HTR-8/SVneo (cell line): ENCODE measurements around the gene PSD4.
A peak's percentile ranks its signal among the peaks of the same experiment; 100 is the strongest.

Experiments used
- DNase-seq: peaks from one replicate; pipeline ENCODE4 v3.0.0; 2011; ENCODE audit warnings: low spot score, mixed read lengths; ENCODE audit not compliant: insufficient read length
- FAIRE-seq: peaks from 2 replicates; lab custom pipeline; 2011; peaks lifted over from hg19 to GRCh38; lab: Jason Lieb, UNC

Gene PSD4

DNA sequence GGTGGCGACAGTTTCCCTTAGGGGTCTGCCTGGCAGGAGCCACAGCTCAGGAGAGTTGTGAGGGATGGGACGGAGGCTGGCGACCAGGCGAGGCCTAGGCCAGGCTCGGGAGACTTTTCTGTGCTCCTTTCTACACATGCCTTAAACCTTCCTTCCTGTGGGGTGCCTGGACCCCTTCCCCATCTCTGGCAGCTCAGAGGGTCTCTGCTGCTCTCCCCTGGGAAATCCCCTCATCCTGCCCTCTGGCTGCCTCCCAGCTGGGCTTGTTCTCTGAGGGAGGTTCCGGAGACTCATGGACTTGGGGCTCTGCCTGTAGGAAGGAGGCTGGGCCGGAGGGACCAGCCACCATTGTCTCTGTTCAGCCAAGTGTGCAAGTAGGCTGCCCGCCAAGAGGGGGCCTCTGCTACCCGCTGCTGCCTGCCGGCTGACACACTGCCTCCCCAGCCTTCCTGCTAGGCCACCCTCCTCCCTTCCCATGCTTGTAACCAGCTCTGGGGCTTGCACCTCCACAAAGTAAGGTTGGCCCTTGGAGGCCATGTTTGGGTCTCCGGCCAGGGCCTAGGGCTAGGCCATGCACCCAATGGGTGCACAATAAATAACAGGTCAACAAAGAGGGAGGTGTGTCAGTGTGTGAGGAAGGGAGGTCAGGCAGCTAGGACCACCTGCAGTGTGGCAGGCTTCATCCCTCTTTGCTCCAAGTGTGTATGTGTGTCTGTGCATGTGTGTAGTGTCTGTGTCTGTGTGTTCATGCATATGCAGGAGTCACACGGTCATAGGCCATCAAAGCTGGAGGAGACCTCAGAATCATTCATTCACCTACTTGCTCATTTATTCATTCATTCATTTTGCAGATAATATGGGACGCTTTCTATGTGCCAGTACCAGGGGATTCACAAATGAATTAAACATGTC lies 28.8 kb downstream of the PSD4 start:
- FAIRE-seq (no peak), DNase-seq (no peak)

GRCh38 chr2:113203217-113203530 lies 29.4 kb downstream of the PSD4 start:
- DNase-seq (no peak), FAIRE-seq (no peak)

DNA sequence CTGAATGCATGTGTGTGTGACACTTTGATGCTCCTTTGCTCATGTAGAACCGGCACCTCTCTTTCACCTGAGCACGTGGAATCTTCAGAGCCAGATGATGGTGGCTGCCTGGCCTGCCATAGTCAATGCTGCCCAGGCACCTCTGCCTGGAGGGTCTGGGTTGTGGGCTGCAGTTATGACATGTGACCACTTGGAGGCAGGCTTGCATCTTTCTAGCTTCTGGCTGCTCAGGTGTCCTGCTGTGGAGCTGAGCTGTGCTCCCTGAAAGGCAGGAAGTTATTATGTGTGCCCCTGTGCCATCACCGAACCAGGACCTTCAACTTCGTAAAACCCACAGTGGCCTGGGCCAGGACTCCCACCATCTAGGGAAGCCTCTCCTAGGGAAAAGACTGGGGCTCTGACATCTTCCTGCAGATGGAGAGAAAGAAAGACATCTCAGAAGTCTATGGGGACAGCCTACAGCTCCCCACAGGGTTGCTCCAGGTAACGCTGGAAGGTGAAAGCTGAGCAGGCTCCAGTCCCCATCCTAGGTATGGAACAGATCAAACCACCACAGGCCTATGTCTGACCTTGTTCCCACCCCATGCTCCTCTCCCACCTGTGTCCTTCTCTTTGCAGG lies 30.2 kb downstream of the PSD4 start:
- peak; percentile 84 for DNase-seq
- peak; percentile 66 for FAIRE-seq

GRCh38 chr2:113206251-113206650 lies 32.5 kb downstream of the PSD4 start:
- no peak for DNase-seq
- no peak for FAIRE-seq

- DNase-seq (no peak), FAIRE-seq (no peak)
Observed at GRCh38 chr2:113207021-113207420, 33.2 kb downstream of the PSD4 start.

DNA sequence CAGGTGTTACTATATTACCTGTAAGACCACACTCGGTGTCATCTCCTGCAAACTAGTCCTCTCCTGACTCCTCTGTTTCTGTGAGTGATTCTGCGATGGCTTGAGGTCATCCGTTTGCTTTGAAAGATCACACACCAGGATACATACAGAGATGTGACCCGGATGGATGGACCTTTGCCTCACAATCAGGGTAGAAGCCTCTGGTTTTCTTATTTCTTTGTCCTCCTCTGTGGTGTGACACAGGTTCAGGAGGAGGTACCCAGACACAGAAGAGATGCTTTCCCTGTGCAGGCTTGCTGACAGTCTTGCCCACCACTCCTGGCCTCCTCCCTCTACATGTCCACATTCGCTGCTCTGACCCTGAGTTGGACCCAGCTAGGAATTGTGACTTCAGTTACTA lies 34.6 kb downstream of the PSD4 start:
- FAIRE-seq = no peak

GRCh38 chr2:113209011-113209645 lies 35.4 kb downstream of the PSD4 start:
- DNase-seq (no peak), FAIRE-seq (no peak)

More for the DNA sequence above, 34.6 kb downstream of the PSD4 start:
- DNase-seq = no peak

- no peak for FAIRE-seq
Observed at GRCh38 chr2:113209646-113210171, 35.9 kb downstream of the PSD4 start.

DNA sequence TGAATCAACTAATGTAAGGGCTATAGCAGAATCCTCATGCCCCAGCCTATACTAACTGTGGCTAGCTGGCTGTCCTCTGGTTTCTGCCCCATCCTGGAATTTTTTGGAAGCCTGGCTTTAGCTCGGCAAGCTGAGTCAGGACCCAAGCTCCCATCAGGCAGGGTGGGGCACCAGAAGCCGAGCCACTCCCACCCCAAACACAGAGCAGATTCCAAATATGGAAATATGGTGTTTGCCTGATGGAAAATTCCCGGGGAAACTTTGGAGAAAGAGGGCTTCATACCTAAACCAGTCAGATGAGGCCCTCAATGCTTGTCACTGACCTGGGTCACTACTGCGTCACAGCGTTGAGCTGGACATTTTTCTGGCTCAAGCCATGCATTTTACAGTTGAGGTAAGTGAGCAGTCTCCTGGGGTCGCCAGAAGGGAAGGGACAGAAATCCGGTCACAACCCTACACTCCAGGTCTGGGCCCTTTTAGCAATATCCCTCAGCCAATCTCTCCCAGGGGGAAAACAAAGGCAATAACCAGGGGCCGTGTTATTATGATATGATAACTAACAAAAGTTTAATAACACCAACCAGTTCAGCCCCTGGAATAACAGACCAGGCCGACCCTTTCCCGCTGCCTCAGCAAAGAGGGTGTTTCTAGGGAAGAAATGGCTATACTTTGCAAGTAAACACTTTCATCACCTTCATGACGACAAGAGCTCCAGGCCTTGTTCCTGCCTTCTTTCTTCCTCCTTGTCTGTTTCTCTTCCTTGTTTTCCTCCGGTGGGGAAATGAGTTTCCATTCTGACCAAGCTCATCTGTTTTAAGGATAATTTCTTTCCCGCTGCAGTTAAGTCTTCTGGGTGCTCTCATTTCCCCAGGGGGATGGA lies 37.7 kb downstream of the PSD4 start:
- DNase-seq (no peak), FAIRE-seq (no peak)

More at GRCh38 chr2:113209646-113210171, 35.9 kb downstream of the PSD4 start:
- no peak for DNase-seq

DNA sequence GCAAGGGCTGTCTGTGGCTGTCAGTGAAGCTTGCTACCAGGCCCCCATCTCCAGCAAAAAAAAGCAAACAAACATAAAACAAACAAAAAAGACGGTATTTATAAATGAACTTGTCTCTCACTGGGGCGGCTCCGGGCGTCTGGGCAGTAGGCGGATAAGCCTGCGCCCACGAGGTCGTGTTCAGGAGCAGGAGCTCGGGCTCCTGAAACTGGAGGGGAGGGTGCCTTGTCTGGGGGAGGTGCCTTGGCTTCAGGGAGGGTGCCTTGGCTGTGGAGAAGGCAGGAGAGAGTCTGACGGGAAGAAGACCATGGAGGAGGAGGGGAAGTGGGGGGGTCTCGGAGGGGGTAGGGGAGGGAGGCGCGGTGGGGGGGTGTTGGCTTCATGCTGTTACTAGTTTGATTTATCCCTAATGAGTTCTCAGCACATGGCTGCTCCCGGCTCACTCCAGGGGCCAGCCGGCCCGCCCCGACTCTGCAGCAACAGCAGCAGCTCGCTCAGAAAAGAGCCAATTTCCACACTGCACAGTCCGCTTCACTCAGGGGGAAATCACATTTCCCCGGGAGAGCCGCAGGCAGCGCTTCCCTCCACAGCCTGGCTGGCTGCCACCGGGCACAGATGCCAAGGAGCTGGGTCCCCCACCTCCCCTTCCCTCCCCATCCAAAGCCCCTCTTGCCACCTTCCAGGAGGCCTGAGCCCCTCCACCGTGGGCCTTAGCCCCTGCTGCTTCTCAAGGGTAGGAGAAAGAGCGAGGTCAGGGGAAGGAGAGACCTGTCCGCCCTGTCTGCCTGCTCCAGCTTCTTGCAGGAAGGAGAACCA lies 38.7 kb downstream of the PSD4 start:
- no peak for FAIRE-seq
- DNase-seq = no peak

- no peak for FAIRE-seq
Observed at GRCh38 chr2:113213061-113213930, 39.5 kb downstream of the PSD4 start.

GRCh38 chr2:113214141-113214540 lies 40.4 kb downstream of the PSD4 start:
- FAIRE-seq = no peak
- DNase-seq = no peak

More at GRCh38 chr2:113213061-113213930, 39.5 kb downstream of the PSD4 start:
- no peak for DNase-seq

DNA sequence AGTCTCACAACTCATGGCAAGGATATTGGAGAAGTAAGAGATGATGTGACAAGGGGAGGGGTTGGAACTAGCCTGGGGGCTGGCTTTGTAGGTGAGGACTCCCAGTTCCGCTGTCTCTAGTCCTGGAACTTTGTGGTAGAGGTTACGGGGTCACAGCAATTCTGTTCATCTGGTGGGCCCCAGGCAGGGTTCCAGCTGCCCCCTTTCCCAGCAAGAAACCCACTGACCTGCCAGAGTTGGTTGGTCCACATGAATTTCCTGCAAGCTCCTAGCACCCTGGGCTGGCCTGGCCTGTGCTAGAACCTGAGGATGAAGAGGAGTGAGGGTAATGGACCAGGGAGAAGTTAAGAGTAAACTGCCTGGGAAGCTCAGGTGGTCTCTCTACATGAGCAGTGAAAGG lies 41.3 kb downstream of the PSD4 start:
- no peak for DNase-seq
- no peak for FAIRE-seq

DNA sequence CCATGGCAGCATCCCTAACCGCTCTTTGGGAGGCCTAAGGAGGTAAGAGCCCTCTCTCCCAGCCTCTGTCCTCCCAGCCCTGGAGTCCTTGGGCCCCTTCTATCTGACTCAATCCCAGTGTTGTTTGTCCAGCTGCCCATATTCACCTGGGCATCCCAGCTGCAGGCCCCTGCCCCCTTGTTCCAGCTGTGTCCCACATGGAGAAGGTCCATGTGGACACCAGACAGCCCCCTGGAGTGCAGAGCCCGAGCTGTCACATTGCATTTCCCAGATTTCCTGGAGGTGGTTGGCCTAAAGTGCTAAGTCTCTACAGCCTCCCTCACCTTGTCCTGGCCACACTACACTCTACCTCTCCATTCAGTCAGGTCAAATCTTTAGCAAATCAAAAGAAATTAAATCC lies 42.5 kb downstream of the PSD4 start:
- no peak for FAIRE-seq
- no peak for DNase-seq

GRCh38 chr2:113216891-113217454 lies 43.2 kb downstream of the PSD4 start:
- no peak for FAIRE-seq
- no peak for DNase-seq

DNA sequence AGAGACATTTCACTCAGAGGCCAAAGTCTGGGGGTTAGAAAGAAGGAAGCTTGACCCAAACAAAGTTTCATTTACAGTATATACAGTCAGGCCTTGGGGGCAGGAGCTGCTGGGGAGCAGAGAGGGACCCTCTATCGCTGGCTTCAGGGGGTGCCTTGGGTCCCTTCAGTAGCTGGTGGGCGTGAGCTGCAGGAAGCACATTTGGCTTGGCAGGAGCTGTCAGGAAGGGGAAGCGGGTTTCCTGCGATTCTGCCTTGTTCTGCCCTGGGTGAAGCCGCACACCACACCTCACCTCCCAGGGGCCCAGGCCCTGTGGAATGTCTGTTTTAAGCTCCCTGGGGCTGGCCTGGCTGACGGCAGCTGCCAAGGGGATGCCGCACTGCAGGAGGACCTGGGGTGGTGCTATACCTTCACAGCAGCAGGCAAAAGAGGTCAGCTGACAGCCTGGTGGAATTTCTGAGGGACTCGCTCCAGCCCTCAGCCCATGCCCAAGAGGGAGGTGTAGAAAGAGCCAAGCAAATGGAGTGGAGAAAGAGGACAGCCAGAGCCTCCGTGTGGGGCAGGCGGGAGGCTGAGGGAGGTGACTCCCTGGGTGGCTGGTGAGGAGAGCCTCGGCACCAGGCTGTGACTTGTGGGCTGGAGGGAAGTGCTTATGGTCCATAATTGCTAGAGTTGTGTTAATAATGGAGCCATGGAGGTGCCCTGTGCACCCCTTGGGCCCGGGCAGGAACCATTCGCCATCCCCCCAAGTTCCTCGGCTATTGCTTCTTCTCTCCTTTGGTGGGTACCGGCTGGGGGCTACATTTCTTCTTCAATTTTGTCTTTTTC lies 43.9 kb downstream of the PSD4 start:
- DNase-seq (no peak), FAIRE-seq (no peak)
